RWPE2 (cell line): Measurements from ENCODE around the gene EFNB2.
A peak's percentile ranks its signal among the peaks of the same experiment; 100 is the strongest.

Experiments
- ATAC-seq: fragments of 200-7000 bp; cut with Tn5 transposase; 3 replicates; pipeline ENCODE4 v1.9.1; 2021; ENCODE audit warnings: low read depth
- DNase-seq: peaks from one replicate; pipeline ENCODE4 v3.0.0-alpha.2; 2020; ENCODE audit warnings: low spot score
- H3K27ac ChIP-seq: fragments of 450-650 bp; 2 replicates; pipeline ENCODE4 v1.5.1; 2017; ENCODE audit warnings: mild to moderate bottlenecking; ENCODE audit not compliant: poor library complexity, severe bottlenecking
- H3K27me3 ChIP-seq: fragments of 250-450 bp; sonication (Bioruptor Pico); 2 replicates; pipeline ENCODE4 v1.5.1; 2021; ENCODE audit warnings: mild to moderate bottlenecking, moderate library complexity; ENCODE audit not compliant: insufficient read depth, poor library complexity, severe bottlenecking
- H3K36me3 ChIP-seq: fragments of 250-450 bp; sonication (Bioruptor Pico); 2 replicates; pipeline ENCODE4 v1.5.1; 2020; ENCODE audit warnings: low read depth, mild to moderate bottlenecking, moderate library complexity
- H3K4me1 ChIP-seq: fragments of 250-450 bp; sonication (Bioruptor Pico); 2 replicates; pipeline ENCODE4 v1.5.1; 2021; ENCODE audit warnings: mild to moderate bottlenecking, moderate library complexity; ENCODE audit not compliant: insufficient read depth, poor library complexity, severe bottlenecking
- H3K4me3 ChIP-seq: fragments of 250-450 bp; sonication (Bioruptor Pico); 2 replicates; pipeline ENCODE4 v1.5.1; 2021; ENCODE audit warnings: mild to moderate bottlenecking, moderate library complexity; ENCODE audit not compliant: severe bottlenecking
- H3K9me3 ChIP-seq: fragments of 250-450 bp; sonication (Bioruptor Pico); 2 replicates; pipeline ENCODE4 v1.5.1; 2021; ENCODE audit warnings: mild to moderate bottlenecking, moderate library complexity; ENCODE audit not compliant: severe bottlenecking
- TF ChIP-seq, protein P1 (sequence below): fragments of 450-650 bp; IDR thresholded peaks from one replicate; pipeline ENCODE4 v1.5.1; 2017; ENCODE audit warnings: mild to moderate bottlenecking, moderate library complexity; ENCODE audit not compliant: poor library complexity, severe bottlenecking

Gene EFNB2

DNA sequence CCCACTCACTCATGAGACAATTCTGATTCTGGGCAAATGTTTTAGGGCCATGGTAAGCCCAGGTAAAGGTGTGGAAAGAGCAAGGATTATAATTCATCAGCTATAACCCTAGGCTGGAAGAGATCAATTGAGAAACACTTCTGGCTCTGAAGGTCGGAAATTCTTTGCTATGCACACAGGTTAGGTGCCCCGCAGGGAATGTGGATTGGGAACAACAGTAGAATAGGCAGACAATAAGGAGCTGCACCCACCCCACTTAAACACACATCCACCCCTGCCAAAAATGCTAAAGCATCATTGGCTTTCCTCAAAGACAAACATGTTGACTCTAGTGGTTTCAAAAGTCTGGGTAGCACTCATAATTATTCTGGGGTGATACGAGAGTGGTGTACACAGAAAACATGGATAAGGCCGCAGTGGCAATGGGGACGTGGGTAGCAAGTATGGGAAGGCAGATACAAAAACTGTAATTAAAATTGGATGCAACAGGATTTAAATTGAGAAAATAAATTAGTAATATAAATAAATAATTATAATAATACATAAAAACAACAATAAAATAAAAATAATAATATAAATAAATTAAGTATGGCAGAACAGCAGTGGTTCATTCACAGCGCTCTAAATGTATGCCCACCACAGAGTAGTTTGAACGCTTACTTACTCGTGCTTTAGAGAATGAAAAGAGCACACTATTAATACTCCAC, 8.6 kb downstream of the EFNB2 start:
- ATAC-seq (no peak), DNase-seq (no peak)
- TF ChIP-seq, protein P1, sequence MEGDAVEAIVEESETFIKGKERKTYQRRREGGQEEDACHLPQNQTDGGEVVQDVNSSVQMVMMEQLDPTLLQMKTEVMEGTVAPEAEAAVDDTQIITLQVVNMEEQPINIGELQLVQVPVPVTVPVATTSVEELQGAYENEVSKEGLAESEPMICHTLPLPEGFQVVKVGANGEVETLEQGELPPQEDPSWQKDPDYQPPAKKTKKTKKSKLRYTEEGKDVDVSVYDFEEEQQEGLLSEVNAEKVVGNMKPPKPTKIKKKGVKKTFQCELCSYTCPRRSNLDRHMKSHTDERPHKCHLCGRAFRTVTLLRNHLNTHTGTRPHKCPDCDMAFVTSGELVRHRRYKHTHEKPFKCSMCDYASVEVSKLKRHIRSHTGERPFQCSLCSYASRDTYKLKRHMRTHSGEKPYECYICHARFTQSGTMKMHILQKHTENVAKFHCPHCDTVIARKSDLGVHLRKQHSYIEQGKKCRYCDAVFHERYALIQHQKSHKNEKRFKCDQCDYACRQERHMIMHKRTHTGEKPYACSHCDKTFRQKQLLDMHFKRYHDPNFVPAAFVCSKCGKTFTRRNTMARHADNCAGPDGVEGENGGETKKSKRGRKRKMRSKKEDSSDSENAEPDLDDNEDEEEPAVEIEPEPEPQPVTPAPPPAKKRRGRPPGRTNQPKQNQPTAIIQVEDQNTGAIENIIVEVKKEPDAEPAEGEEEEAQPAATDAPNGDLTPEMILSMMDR: no peak
- Histone ChIP-seq H3K36me3 (peaks cover 57% of the 10 kb centered on the region), H3K4me3 (no peak overlapping the region), H3K27me3 (no peaks in the 10 kb centered on the region), H3K4me1 (peaks cover 69% of the 10 kb centered on the region), H3K27ac (no peak overlapping the region), H3K9me3 (no peaks in the 10 kb centered on the region)

DNA sequence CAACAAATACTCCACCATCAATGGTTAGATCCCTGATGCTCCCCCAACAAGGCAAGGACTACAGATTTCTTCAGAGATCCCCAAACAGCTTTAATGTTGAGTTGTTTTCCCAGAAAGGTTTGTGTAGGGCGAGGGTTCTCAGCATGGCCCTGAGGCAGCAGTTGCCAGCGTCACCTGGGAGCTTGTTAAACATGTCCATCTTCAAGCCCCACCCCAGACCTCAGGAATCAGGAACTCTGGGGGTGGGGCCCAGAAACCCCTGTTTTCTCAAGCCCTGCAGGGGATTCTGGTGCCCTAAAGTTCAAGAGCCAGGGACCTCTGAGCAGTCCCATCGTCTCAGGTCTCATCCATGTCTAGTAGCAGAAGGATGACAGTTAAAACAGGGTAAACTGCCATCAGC, 9.6 kb downstream of the EFNB2 start:
- no peak for DNase-seq
- ATAC-seq: no peak
- peak overlapping the region; percentile 68 for H3K27ac ChIP-seq
- H3K9me3 ChIP-seq: no peaks in the 10 kb centered on the region
- H3K27me3 ChIP-seq: no peaks in the 10 kb centered on the region
- H3K4me1 ChIP-seq: peaks cover 71% of the 10 kb centered on the region
- H3K4me3 ChIP-seq: no peak overlapping the region
- peaks cover 53% of the 10 kb centered on the region for H3K36me3 ChIP-seq
- TF ChIP-seq, protein P1: no peak

DNA sequence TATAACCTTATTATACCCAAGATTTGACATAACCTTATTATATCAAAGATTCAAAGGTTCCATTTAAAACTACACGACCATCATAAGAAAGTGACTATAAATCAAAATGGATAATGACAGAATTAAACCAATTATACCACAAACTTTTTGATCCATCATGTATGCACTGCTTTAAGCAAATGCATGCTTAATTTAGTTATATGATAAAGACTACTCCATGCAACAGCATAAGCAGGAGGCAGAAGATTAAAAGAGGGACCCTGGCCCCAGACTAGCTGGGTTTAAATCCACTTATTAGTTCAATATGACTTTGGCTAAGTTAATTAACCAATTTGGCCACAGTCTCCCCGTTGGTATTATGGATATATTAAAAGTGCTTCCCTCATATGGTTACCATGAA, 11.4 kb downstream of the EFNB2 start:
- TF ChIP-seq, protein P1: no peak
- H3K9me3 ChIP-seq: no peaks in the 10 kb centered on the region
- no peak for ATAC-seq
- no peak for DNase-seq
- H3K27me3 ChIP-seq: no peaks in the 10 kb centered on the region
- peaks cover 56% of the 10 kb centered on the region for H3K4me1 ChIP-seq
- H3K36me3 ChIP-seq: peaks cover 53% of the 10 kb centered on the region
- no peak overlapping the region for H3K4me3 ChIP-seq
- peak overlapping the region; percentile 68 for H3K27ac ChIP-seq

DNA sequence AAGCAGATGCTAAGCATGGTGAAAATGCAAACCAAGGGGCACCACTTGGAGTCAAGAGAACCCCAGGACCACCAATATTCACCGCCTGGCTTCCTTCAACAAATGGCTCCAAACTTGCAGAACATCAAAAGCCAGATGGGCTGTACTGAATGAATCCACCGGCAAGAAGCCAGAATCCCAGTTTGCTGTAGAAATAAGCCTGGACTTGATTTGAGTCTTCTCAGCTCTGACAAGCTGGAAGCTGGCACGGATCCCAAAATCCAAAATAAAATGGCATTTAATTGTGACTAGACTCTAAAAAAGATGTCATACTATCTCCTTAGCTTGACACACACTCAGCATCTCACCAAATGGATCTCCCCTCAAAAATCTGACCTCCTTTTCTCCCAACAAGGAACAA, 11.9 kb downstream of the EFNB2 start:
- no peaks in the 10 kb centered on the region for H3K27me3 ChIP-seq
- TF ChIP-seq, protein P1: no peak
- peaks cover 56% of the 10 kb centered on the region for H3K4me1 ChIP-seq
- peaks cover 53% of the 10 kb centered on the region for H3K36me3 ChIP-seq
- no peaks in the 10 kb centered on the region for H3K9me3 ChIP-seq
- peak overlapping the region; percentile 68 for H3K27ac ChIP-seq
- peak; percentile 11; the same call in 1 of the 3 replicates for ATAC-seq
- no peak for DNase-seq
- no peak overlapping the region for H3K4me3 ChIP-seq

DNA sequence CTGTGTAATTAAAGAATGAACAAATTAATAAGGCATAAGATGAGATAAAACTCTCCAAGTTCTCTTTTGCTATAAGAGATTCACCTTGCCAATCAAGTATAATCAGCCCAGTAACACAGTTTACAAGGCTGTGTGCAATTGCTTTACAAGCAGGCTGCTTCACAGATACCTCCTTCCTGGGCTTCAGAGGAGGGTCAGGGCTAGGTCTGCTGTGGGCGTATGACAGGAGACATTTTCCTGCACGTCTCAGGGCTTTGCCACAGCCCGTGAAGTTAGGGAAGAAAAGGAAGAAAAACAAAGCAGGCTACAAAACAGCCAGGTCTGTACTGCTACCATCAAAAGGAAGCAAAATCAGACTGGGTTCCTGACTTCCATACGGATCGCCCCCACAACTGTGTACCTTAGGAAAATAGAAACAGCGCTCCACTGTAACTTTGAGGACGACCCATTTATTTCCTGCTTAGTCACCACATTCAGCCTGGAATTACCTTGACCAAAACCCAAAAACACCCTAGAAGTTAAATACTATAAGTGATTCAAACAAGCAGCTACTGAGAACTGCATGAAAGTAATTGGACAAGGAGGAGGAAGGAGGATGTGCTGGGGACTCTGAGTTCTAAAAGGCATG, 12.4 kb downstream of the EFNB2 start:
- peak; percentile 42 for ATAC-seq
- no peak for DNase-seq
- peaks cover 53% of the 10 kb centered on the region for H3K36me3 ChIP-seq
- no peaks in the 10 kb centered on the region for H3K27me3 ChIP-seq
- no peak overlapping the region for H3K4me3 ChIP-seq
- H3K9me3 ChIP-seq: no peaks in the 10 kb centered on the region
- peak overlapping the region; percentile 68 for H3K27ac ChIP-seq
- TF ChIP-seq, protein P1: no peak
- H3K4me1 ChIP-seq: peaks cover 56% of the 10 kb centered on the region
